Measurements from ENCODE around the gene KY.

Gene KY

GRCh38 chr3:134644731-134645514 is 5.9 kb downstream of the KY start:
- DNase-seq (ENCODE audit: low read depth), result no peak

GRCh38 chr3:134643150-134643675 is 7.6 kb downstream of the KY start:
- DNase-seq (ENCODE audit: low read depth), result no peak

GRCh38 chr3:134642445-134643149 is 8.2 kb downstream of the KY start:
- no peak for DNase-seq (ENCODE audit: low read depth)

- no peak for DNase-seq (ENCODE audit: low read depth)
These were observed 9.0 kb downstream of the KY start for GRCh38 chr3:134641671-134642300.

- no peak for DNase-seq (ENCODE audit: low read depth)
These were observed 9.9 kb downstream of the KY start for GRCh38 chr3:134640872-134641470.

GRCh38 chr3:134640378-134640777 is 10.4 kb downstream of the KY start:
- no peak for DNase-seq (ENCODE audit: low read depth)

GRCh38 chr3:134638385-134639030 is 12.3 kb downstream of the KY start:
- DNase-seq (ENCODE audit: low read depth), result no peak

- DNase-seq (ENCODE audit: low read depth), result no peak
These were observed 14.4 kb downstream of the KY start for GRCh38 chr3:134636406-134636805.

- DNase-seq (ENCODE audit: low read depth), result no peak
These were observed 20.3 kb downstream of the KY start for GRCh38 chr3:134630506-134630905.

GRCh38 chr3:134628884-134629283 is 21.9 kb downstream of the KY start:
- DNase-seq (ENCODE audit: low read depth), result no peak

- DNase-seq (ENCODE audit: low read depth), result no peak
These were observed 23.0 kb downstream of the KY start for GRCh38 chr3:134627831-134628230.

GRCh38 chr3:134625885-134626741 is 24.7 kb downstream of the KY start:
- DNase-seq (ENCODE audit: low read depth), result no peak

- DNase-seq (ENCODE audit: low read depth), result no peak
These were observed 25.4 kb downstream of the KY start for GRCh38 chr3:134625462-134625861.

GRCh38 chr3:134624537-134625287 is 26.1 kb downstream of the KY start:
- no peak for DNase-seq (ENCODE audit: low read depth)

- no peak for DNase-seq (ENCODE audit: low read depth)
These were observed 27.1 kb downstream of the KY start for GRCh38 chr3:134623615-134624245.

GRCh38 chr3:134622806-134623365 is 27.9 kb downstream of the KY start:
- no peak for DNase-seq (ENCODE audit: low read depth)

- no peak for DNase-seq (ENCODE audit: low read depth)
These were observed 29.0 kb downstream of the KY start for GRCh38 chr3:134621854-134622253.

- no peak for DNase-seq (ENCODE audit: low read depth)
These were observed 30.2 kb downstream of the KY start for GRCh38 chr3:134620476-134621115.

- DNase-seq (ENCODE audit: low read depth), result no peak
These were observed 30.9 kb downstream of the KY start for GRCh38 chr3:134619884-134620445.

Data from HS-27A (cell line).